Activated CD4-positive, alpha-beta T cell treated with anti-CD3 and anti-CD28 coated beads for 24 hours (primary cell): ENCODE measurements around the gene CFAP77.

Experiments
- DNase-seq, 2 donors: peaks; one replicate each; pipeline ENCODE4 v3.0.0-alpha.2; 2020; ENCODE audit warnings: low read depth in 2 of 2

Gene CFAP77

DNA sequence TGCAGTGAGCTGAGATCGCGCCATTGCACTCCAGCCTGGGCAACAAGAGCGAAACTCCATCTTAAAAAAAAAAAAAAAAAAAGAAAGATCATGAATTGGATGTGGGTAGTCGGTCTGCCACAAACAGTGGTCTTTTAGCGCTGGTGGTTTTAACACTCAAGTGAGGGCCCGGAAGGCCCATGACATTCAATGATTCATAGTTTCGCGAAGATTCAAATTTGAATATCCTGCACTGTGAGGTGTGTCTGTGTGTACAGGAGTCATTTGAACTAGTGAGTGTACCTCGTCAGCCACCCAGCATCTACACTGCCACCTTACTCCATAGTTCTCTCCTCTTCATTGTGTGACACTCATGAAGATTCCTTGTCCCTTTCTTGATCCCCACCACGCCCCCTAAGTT, 41.3 kb downstream of the CFAP77 start:
- no peak for DNase-seq

DNA sequence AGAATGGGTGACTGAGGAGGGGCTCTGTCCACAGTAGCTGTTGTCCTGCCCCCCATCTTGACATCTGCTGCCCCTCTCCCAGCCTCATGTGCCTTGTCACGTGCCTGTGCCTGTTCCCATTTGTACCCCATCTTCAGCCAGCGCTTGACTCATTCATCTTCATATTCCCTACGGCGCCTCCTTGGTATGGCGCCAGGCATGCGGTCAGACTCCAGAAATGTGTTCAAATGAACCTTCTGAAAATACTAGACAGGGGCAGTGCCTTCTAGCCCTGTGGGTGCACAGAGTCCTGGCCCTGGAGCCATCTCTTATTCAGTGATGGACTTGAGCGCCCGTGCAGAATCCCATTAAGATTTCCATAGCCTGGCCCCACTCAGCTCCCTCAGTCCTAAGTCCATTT, 46.2 kb downstream of the CFAP77 start:
- DNase-seq: no peak

DNA sequence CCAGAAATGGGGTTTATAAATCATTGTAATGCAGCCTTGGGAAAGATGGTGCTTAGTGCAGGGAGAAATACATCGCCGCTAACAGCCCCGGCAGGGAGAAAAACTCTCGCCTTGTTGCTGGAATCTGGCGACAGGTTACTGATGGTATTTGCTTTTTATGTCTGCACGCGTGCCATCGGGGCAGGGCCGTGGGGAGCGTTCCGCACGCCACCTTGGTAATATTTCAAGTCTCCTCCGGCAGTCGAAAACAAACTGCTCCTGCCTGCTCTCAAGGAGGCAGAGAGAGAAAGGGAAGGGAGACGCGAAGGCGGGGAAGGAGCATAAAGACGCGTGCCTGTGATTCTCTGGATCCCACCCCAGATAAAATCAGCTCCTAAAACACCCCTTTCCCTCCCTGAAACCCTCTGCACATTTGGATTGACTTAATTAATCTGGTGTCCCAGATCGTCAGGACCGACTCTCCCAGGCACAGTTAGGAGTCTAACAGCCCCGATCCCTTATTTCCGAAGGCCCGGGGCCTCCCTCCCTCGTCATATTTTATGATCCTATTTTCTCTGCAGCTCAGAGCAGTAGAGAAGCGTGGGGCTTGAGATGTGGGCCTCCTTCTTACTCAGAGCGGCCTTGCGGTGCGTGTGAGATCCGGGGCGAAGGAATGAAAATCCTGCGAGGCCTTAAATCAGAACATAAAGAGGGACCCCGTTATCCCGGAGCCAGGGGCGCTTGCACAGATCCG, 47.7 kb downstream of the CFAP77 start:
- no peak for DNase-seq

DNA sequence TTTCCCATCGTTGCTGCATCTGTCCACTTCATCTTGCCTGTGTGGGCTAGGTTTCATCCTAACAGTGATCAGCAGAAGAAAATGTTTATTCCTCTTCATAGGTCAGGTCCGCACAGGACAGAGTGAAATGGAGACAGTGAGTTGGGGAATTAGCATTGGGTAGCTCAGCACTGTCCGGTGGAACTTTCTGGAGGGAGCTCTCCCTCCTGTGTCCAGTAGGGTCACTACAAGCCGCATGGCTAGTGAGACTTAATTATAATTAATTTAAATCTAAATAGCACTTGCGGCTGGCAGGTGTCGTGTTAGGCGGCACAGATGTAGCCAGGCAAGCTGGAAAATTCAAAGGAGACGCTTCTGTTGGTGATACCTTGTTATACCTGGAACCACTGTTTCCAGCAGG, 48.4 kb downstream of the CFAP77 start:
- no peak for DNase-seq

DNA sequence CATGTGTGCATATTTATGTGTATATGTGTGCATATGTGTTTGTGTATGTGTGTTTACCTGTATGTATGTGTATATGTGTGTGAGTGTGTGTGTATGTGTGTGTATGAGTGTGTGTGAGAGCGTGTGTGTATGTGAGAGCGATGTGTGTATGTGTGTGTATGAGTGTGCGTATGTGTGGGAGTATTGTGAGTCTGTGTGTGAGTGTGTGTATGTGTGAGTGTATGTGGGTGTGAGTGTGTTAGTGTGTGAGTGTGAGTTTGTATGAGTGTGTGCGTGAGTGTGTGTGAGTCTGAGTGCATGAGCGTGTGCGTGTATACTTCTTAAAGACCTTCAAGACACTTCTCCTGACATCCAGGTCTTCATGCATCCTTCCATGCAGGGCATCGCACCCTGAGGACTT, 49.6 kb downstream of the CFAP77 start:
- no peak for DNase-seq

DNA sequence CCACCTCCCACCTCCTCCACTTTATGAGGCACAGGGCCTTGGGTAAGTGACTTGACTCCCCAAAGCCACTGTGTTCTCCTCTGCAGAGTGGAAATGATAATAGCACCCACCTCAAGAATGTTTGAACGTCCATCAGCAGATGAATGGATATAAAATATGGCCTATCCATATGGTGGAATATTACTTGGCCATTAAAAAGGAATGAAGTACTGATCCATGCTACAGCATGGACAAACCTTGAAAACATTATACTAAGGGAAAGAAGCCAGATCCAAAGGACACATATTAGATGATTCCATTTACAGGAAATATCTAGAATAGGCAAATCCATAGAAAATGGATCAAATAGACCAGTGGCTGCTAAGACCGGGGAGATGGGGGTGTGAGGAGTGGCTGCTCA, 50.2 kb downstream of the CFAP77 start:
- DNase-seq: no peak

DNA sequence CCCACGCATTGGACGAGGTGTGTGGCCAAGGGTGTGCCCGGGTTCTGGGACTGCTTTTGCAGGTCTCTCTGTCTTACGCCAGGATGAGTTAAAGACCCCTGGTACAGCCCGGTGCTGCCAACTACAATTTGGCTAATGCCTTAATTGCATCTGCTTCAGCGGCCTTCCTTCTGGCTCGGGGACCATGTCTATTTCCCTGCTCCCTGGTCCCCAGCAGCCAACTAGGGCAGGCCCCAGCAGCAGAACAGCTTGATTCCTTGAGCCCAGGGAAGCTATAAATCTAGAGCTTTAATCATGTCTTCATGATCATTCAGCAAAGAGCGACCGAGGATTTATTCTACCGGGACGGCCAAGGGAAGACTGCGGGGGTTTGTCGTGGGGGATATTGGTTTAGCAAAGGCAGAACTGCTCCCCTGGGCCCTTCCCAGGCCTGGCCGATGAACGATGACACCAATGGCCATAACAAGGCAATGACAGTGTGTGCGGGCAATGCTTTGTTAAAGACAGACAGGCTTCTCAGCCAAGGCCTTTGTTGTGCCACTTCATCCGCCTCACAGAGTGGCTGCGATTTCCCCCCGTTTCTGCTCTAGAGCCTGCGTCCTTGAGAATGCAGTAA, 51.4 kb downstream of the CFAP77 start:
- no peak for DNase-seq

DNA sequence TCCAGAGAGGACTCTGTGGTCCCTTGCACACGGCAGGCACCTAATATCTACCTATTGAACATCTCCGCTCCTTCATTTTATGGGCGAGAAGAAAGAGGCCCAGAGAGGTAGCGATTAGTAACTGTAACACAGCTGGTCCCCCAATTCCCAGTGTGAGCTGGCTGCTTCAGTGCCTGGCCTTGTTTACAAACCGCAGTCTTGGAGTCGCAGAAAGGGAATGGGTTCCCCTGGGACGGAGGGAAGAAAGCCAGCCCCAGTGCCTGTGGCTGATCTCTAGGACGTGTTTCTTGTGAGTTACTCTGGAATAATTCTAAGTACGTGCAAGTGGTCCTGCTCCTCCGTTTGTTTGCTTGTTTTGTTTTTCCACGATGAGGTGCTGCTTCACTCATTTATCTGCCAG, 52.0 kb downstream of the CFAP77 start:
- DNase-seq: no peak

DNA sequence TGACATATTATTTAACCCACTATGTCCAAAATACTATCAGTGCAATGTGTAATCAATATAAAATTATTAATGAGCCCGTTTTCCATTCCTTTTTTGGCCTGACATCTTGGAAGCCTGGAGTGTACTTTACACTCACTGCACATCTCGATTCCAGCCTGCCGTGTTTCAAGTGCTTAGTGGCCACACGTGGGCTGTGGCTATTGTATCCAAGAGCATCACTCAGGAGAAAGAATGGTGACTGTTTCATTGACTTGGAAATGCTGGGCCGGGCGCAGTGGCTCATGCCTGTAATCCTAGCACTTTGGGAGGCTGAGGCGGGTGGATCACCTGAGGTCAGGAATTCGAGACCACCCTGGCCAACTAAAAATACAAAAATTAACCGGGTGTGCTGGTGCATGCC, 54.5 kb downstream of the CFAP77 start:
- DNase-seq: no peak

DNA sequence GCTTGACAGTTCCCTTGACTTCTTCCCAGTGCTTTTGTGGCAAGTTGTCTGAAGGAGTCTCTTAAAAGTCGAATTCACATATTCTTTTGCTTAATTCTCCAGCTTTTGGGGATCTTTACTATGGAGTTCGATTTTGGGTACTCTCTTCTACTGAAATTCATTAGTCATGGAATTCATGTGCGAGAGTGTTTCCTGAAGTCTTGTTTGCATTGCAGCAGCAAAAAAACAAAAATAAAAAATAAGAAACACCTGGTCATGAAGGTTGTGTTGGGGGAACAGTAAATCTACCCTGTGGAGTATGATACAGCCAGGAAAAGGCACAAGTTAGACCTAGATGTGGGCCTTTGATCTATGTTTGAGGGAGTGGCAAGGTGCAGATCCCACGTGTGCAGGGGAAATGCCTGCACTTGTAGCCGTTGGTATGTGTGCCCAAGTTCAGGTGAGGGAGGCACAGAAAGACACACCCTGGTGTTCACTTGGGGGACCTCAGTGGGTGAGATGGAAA, 55.2 kb downstream of the CFAP77 start:
- no peak for DNase-seq

DNA sequence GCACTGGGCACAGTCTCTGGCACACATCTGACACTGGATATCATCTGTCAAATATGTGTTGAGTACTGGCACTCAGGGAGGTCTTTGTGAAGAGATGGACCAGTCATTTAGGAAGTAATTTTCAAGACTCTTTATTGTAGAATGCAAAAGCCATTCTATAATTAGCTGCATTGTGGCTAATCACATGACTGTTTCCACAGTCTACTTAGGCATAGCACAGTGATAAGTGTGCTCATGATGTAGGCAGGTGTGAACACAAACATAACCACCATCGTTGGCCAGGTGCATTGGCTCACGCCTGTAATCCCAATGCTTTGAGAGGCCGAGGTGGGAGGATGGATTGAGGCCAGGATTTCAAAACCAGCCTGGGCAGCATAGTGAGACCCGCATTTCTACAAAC, 62.2 kb downstream of the CFAP77 start:
- no peak for DNase-seq

DNA sequence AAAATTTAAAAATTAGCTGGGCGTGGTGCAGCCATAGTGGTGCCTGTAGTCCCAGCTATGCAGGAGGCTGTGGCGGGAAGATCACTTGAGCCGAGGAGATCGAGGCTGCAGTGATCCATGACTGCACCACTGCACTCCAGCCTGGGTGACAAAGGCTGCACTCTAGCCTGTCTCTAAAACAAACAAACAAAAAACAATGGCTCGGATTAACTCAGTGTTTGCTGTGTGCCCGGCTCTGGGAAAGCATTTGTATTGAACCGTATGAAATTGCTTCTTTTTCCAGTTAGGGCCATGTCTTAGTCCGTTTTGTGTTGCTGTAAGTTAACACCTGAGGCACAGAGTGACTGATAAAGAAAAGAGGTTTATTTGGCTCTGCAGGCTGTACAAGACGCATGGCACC, 62.6 kb downstream of the CFAP77 start:
- no peak for DNase-seq

DNA sequence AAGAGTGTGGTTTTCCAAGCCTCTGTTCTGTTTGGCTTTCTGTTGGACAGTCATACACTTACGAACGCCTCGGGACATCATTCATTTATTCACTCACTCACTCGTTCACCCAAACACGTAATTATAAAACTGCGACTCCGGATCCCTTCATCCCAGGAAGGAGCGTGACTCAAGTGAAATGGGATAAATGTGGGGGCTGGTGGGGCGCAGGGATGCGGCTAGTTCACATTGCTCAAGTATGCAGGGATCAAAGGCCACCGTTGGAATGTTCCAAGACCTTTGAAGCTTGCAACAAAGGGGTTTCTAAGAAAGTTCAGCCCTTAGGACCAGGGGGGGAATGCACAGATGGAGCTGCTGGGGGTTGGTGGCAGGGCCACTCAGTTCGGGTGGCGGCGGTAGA, 64.2 kb downstream of the CFAP77 start:
- no peak for DNase-seq

DNA sequence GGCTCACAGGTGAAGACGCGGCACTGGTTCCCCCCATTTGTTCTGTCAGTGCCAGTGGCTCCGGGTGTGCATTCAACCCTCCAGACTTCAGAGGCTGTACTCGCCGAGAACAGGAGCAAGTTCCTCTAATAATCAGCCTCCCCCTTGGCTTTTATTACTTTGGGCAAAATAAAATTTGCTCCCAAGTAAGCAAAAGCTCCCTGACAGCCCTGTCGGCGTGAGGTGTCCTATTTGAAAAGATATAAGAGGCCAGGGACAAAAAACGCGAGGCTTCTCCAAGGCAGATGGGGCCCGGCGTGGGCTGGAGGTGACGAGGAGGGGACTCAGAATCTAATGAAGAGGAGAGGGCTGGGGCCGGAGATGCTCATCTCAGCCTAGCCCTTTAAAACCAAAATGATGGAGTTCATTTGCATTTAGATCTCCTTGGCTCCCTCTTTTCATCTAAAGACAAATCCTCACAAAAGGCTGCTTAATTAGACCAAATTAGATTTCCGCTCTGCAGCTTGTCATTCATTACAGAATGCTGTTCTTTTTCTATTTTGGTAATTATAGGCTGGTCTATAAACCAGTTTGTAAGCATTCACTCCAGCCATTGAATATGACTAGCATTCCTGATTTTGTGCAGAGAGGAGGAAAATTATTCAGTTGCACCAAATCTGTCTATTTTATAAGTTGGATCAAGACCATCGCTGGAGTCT, 68.5 kb downstream of the CFAP77 start:
- no peak for DNase-seq

DNA sequence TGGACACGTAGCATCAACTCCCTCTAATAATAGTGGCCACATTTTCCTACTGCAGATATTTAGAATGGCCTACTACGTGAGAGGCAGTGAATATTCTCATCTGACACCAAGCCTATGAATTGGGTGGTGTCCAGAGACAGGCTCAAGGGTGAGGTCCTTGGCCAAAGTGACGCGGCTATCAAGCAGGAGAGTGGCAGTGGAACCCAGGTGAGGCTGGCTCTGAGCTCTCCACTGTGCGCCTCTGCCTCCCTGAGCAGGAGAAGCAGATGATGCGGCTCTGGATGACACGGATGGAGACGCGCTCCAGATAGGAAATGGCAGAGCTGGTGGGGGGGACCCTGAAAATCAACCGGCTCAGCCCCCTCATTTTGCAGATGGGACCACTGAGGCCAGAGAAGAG, 69.7 kb downstream of the CFAP77 start:
- DNase-seq: no peak

DNA sequence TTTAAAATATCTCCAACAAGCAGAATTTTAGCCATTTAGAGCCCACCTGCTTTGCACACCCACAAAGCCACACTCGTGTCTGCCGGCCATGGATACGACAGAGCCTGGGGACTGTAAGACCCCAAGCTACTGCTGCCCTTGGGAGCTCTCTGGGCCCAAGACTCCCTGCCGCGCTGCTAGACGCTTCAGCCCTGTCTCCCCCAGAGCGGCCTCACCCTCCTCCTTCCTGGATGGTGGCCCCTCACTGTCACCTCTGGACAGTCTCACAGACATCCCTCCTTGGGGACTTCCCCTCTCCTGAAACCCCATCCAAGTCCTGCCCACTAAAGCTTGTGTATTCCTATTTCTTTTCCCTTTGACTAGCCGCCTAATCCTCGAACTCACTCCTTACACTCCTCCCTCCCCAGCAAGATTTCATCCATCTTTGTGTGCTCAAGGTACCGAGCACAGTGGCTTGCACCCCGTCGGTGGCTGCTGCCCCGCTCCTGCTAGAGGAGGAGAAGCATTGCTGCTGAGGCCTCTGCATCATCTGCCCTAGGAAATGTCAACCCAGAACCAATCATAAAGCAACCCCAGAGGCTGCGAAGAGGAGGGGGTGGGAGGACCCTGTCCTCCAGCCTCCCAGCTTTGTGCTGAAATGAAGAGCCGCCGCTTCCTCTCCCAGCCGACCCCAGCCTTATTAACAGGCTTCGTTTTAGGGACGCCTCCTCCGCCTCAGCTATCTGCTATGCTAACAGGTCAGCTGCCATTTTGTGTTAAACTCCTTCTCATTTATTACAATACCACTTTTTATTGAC, 71.2 kb downstream of the CFAP77 start:
- no peak for DNase-seq

DNA sequence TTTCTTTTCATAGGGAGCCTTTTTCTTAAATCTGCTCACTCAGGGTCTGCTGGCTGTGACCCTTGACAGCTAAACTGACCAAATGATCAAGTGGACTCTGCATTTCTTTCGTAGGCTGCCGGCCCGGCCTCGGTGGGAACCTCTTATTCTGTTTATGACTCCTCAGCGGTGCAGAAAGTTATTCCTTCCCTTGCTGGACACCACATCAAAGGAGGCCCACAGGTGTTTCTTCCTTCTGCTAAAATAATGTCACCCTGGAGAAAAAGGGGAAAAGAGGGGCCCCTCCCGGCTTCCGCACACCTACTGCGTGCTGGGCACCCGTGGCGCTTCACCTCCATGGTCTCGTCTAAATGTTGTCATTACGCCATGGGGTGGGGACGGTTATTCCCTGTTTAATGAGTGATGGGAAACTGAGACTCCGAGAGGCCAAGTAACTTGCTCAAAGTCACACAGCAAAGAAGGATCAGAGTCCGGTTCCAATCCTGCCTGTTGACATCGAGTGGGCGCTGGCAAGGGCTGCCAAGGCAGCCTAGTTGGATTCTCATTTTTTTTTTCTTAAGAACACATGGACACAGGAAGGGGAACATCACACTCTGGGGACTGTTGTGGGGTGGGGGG, 72.3 kb downstream of the CFAP77 start:
- DNase-seq: no peak

DNA sequence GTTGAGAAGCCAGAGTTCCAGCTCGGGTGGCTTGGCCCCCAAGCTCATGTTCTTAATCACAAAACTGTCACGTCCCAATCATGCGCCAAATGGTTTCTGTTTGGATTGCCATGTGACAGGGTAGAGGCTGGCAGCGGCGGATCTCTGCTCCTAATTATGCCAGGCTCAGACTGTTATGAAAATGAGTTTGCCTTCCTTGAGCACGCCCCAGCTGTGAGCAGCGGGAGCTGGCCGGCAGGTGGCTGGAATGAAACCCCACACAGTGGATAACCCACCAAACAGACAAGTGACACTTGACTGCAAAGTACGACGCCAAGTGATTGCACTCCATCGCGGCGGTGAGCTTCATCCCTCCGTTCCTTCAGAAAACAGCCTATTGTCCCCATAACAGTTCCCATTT, 75.4 kb downstream of the CFAP77 start:
- no peak for DNase-seq

DNA sequence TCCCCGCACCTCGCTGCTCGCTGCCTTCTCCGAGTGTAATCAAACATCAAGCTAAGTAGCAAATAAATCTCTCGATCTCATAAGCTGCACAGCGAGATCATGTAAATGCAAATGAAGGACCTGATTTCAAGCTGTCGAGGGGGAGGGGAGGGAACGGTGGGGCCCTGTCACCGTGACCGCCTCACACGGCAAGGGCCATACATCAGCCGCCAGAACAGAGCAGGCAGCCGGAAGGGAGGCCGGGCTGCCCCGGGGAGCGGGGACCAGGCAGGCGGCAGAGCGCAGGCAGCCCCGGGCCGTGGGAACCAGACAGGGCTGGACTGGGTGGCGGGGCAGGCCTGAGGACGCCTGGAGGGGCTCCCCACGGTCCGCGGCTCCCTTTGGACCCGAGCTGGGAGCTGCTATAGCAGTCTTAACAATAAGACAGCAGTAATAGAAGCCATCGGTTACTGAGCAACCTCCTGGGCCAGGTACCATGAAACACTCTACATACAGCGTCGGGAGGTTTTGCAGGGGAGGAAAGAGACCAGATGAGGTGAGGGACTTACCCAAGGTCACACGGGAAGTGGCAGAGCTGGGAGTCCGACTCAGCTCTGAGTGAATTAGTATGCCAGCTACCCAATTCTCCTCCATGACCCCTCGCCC, 76.8 kb downstream of the CFAP77 start:
- DNase-seq: peak; percentile 7 to 28

DNA sequence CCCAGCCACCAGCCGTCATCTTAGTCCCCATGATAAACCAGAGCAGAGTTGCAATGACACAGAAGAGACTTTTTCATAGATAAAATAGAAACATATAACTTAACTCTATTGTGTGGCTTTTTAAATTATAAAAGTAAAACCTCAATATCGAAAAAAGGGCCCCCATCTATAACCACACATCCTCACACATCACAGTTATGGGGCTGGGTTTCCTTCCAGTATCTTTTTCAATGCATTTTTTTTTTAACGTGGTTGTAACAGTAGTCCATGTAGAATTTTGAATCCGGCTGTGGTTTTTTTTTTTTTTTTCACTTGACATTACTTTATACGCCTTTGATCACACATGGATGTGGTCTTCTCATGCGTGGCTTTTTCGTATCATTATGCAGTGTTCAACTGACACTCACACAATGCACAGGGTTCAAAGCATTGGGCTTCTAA, 77.4 kb downstream of the CFAP77 start:
- DNase-seq: no peak

DNA sequence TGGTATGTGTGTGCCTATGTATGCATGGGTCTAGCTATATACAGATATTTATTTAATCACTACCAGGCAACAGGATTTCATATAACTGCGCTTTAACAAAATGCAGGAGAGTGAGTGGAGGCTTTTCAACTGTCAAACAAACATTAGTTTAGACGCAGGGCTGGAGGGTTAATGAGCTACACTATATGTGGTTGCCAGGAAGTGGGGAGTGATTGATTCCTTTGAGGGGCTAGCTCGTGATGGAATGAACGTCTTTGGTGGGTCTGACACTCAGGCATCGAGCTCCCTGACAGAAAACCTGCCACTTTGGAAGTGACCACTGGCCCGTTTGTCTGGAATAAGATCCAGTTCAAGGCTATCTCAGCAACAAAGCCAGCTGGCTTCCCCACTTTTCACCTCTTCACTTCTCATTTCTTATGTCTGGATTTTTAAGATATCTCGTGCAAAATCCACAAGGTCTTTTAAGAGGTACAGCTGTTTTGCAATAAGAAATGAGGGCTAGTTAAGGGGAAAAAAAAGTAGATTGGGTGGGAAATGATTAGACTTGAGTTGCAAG, 78.0 kb downstream of the CFAP77 start:
- DNase-seq: no peak
